ENCODE measurements around the gene STRIT1.
"Not testable (repeated sequence)": the region's sequence is repeated elsewhere in the genome, so short reads cannot be mapped to it uniquely, and the experiment has no call there.

Gene STRIT1

GRCh38 chr3:155270485-155271342 lies 22.8 kb downstream of the STRIT1 start:
- Histone ChIP-seq H3K4me2 (ENCODE audit: low read depth, low read length, poor library complexity, severe bottlenecking) (no peak overlapping the region), H2AFZ (ENCODE audit: low read length) (no peak overlapping the region), H3K9ac (ENCODE audit: low read depth, low read length, poor library complexity, severe bottlenecking) (no peak overlapping the region)

DNA sequence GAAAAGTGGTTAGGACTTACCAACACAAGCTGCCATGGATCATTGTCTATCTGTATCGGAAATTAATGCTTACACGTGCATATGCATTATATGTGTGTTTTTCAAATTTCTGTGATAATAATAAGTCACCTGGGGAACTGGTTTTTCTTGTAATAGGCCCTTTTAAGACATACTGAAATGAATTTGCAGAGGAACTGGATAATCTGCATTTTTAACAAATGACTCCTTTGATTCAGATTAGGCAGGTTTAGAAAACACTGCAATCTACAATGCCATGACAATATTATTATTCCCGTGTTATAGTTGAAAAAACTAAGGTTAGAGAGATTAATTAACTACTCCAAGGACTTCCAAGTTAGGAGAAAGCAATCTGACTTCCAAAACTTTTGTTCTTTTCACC lies 23.4 kb downstream of the STRIT1 start:
- no peaks in the 10 kb centered on the region for H3K79me2 ChIP-seq (ENCODE audit: insufficient read depth, low read length)
- H3K4me3 ChIP-seq (ENCODE audit: low read length, poor library complexity, severe bottlenecking), result no peak overlapping the region
- no peaks in the 10 kb centered on the region for H3F3A ChIP-seq (ENCODE audit: low read depth)
- H2AFZ ChIP-seq (ENCODE audit: low read length), result no peak overlapping the region
- H3K4me2 ChIP-seq (ENCODE audit: low read depth, low read length, poor library complexity, severe bottlenecking), result no peak overlapping the region
- H3K9me3 ChIP-seq (ENCODE audit: insufficient read depth, low read depth, low read length), result no peaks in the 10 kb centered on the region
- H3K4me1 ChIP-seq (ENCODE audit: insufficient read depth, low read length, poor library complexity, severe bottlenecking), result no peaks in the 10 kb centered on the region
- no peaks in the 10 kb centered on the region for H4K20me1 ChIP-seq (ENCODE audit: insufficient read depth, low read length, poor library complexity, severe bottlenecking)
- H3K9ac ChIP-seq (ENCODE audit: low read depth, low read length, poor library complexity, severe bottlenecking), result no peak overlapping the region
- H3K27me3 ChIP-seq (ENCODE audit: insufficient read depth, low read length, poor library complexity, severe bottlenecking), result no peaks in the 10 kb centered on the region
- TF ChIP-seq CTCF (conservative IDR thresholded peaks at IDR 0.05; ENCODE audit: low read length), result no peak
- TF ChIP-seq EZH2phosphoT487 (IDR thresholded peaks at IDR 0.05; ENCODE audit: borderline replicate concordance), result no peak
- no peaks in the 10 kb centered on the region for H3K36me3 ChIP-seq (ENCODE audit: insufficient read depth, low read length)
- no peaks in the 10 kb centered on the region for H3K9me2 ChIP-seq (replicated peaks; ENCODE audit: low read depth, low read length)

More at GRCh38 chr3:155270485-155271342, 22.8 kb downstream of the STRIT1 start:
- H3K9me2 ChIP-seq (replicated peaks; ENCODE audit: low read depth, low read length), result no peaks in the 10 kb centered on the region
- TF ChIP-seq CTCF (conservative IDR thresholded peaks at IDR 0.05; ENCODE audit: low read length) (no peak), EZH2phosphoT487 (IDR thresholded peaks at IDR 0.05; ENCODE audit: borderline replicate concordance) (no peak)
- no peaks in the 10 kb centered on the region for H3K27me3 ChIP-seq (ENCODE audit: insufficient read depth, low read length, poor library complexity, severe bottlenecking)
- H3K9me3 ChIP-seq (ENCODE audit: insufficient read depth, low read depth, low read length), result no peaks in the 10 kb centered on the region
- H3K36me3 ChIP-seq (ENCODE audit: insufficient read depth, low read length), result no peaks in the 10 kb centered on the region
- H4K20me1 ChIP-seq (ENCODE audit: insufficient read depth, low read length, poor library complexity, severe bottlenecking), result no peaks in the 10 kb centered on the region
- no peaks in the 10 kb centered on the region for H3F3A ChIP-seq (ENCODE audit: low read depth)
- no peak overlapping the region for H3K4me3 ChIP-seq (ENCODE audit: low read length, poor library complexity, severe bottlenecking)
- no peaks in the 10 kb centered on the region for H3K4me1 ChIP-seq (ENCODE audit: insufficient read depth, low read length, poor library complexity, severe bottlenecking)
- no peaks in the 10 kb centered on the region for H3K79me2 ChIP-seq (ENCODE audit: insufficient read depth, low read length)

DNA sequence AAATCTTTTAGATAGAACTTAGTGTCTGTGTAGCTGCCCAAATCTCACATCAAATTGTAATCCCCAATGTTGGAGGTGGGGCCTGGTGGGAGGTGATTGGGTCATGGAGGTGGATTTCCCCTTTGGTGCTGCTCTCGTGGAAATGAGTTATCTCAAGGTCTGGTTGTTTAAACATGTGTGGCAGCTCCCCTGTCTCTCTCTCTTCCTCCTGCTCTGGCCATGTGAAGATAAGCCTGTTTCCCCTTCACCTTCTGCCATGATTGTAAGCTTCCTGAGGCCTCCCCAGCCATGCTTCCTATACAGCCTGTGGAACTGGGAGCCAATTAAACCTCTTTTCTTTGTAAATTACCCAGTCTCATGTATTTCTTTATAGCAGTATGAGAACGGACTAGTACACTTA lies 30.6 kb downstream of the STRIT1 start:
- H3K36me3 ChIP-seq (ENCODE audit: insufficient read depth, low read length); H3K9me3 ChIP-seq (ENCODE audit: insufficient read depth, low read depth, low read length); H3K4me3 ChIP-seq (ENCODE audit: low read length, poor library complexity, severe bottlenecking); H3K4me1 ChIP-seq (ENCODE audit: insufficient read depth, low read length, poor library complexity, severe bottlenecking); H3K9me2 ChIP-seq (replicated peaks; ENCODE audit: low read depth, low read length); H3K4me2 ChIP-seq (ENCODE audit: low read depth, low read length, poor library complexity, severe bottlenecking); H3K9ac ChIP-seq (ENCODE audit: low read depth, low read length, poor library complexity, severe bottlenecking); H2AFZ ChIP-seq (ENCODE audit: low read length); H3K79me2 ChIP-seq (ENCODE audit: insufficient read depth, low read length); H3F3A ChIP-seq (ENCODE audit: low read depth); H3K27me3 ChIP-seq (ENCODE audit: insufficient read depth, low read length, poor library complexity, severe bottlenecking); H4K20me1 ChIP-seq (ENCODE audit: insufficient read depth, low read length, poor library complexity, severe bottlenecking): not testable (repeated sequence)

DNA sequence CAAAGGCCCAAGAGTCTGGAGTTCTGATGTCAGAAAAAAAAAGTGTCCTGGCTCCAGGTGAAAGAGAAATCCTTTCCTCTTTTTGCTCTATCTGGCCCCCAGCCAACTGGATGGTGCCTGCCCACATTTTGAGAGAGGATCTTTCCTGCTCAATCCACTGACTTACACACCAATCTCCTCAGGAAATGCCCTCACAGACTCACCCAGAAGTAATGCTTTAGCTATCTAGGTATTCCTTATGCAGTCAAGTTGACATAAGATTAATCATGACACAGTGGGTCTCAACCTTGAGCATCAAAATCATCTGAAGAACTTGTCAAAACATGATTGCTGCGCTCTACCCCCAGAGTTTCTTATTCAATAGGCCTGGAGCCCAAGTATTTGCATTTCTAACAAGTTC lies 31.2 kb downstream of the STRIT1 start:
- TF ChIP-seq EZH2phosphoT487 (IDR thresholded peaks at IDR 0.05; ENCODE audit: borderline replicate concordance) (no peak), CTCF (conservative IDR thresholded peaks at IDR 0.05; ENCODE audit: low read length) (no peak)
- no peaks in the 10 kb centered on the region for H3K4me1 ChIP-seq (ENCODE audit: insufficient read depth, low read length, poor library complexity, severe bottlenecking)

More for the DNA sequence above, 31.2 kb downstream of the STRIT1 start:
- Histone ChIP-seq H3K9me2 (replicated peaks; ENCODE audit: low read depth, low read length) (no peaks in the 10 kb centered on the region), H3K4me3 (ENCODE audit: low read length, poor library complexity, severe bottlenecking) (no peak overlapping the region), H4K20me1 (ENCODE audit: insufficient read depth, low read length, poor library complexity, severe bottlenecking) (no peaks in the 10 kb centered on the region), H3K9me3 (ENCODE audit: insufficient read depth, low read depth, low read length) (no peaks in the 10 kb centered on the region), H3F3A (ENCODE audit: low read depth) (no peaks in the 10 kb centered on the region), H3K36me3 (ENCODE audit: insufficient read depth, low read length) (no peaks in the 10 kb centered on the region), H2AFZ (ENCODE audit: low read length) (no peak overlapping the region), H3K4me2 (ENCODE audit: low read depth, low read length, poor library complexity, severe bottlenecking) (no peak overlapping the region), H3K27me3 (ENCODE audit: insufficient read depth, low read length, poor library complexity, severe bottlenecking) (no peaks in the 10 kb centered on the region), H3K9ac (ENCODE audit: low read depth, low read length, poor library complexity, severe bottlenecking) (no peak overlapping the region), H3K79me2 (ENCODE audit: insufficient read depth, low read length) (no peaks in the 10 kb centered on the region)

Measured in Loucy (cell line).